Measurements from ENCODE around the gene TSHZ3.

Gene TSHZ3

GRCh38 chr19:31334849-31335624 lies 14.2 kb downstream of the TSHZ3 start:
- DNase-seq (ENCODE audit: low read depth) = peak; percentile 58

DNA sequence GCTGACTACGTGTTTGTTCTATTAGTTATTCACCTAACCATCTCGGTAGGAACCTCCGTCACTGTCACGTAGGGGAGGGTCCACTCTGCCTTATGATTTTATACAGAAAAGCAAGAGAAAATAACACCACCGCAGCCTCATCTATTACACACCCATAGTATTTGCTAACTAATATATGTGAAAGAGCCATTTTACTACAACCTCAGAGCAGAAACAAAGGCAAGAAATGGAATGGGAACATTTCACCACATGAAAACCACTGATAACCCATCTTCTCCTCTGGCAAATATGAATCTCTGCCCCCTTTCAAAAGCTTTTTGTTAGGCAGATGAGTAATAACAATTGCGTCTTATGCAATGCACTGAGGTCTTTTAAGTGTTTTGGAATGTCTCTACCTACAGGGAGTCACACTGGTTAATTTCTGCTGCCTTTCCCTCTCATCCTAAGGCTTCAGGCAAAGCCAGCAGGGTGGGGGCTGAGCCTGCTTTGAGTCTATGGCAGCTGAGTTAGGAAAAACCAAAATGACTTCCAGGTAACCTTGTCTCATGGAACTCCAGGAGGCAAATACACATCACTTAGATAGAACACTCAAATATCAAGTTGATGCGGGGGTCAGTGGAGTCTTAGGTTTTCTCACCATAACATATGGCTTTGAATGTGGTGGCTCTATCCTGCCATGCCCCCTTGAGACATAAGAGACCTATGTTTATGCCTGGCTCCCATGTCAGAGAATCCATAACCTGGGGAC lies 15.0 kb downstream of the TSHZ3 start:
- DNase-seq (ENCODE audit: low read depth) = peak; percentile 72

GRCh38 chr19:31332096-31332495 lies 17.1 kb downstream of the TSHZ3 start:
- peak; percentile 41 for DNase-seq (ENCODE audit: low read depth)

DNA sequence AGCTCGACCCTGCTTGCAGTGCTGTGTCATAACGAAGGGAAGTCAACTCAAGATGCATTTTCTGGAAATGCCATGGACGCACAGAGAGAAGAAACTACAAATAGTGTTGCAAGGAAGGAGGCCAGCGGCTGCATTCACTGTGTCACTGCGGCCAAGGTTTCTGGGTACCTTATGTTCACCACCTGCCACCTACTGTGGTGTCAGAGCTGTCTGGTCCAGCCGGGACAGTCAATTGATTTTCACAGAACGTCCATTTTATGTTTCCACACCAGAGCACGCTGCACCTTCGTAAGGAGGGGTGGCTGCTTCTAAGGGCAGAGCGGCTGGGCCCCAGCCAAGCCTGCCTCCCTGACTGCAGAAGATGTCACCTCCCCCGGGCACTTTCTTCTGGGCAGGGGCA lies 17.7 kb downstream of the TSHZ3 start:
- DNase-seq (ENCODE audit: low read depth) = no peak

DNA sequence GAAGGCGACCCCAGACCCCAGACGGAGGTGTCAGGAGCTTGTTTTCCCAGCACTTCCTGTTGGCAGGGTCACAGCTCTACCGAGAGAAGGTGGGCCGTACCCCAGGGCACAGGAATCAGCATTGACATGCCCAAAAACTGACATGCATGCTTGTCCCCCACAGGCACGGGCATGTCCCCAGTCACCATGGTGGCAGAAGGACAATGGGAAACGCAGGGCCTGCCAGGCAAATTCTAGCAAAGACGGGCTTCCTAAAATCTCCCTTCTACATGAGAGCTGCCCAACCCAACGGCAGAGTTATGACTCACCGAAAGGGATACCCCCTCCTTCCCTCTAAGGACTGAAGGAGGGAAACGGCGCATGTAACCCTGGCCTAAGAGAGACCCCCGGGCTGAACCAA lies 18.5 kb downstream of the TSHZ3 start:
- no peak for DNase-seq (ENCODE audit: low read depth)

GRCh38 chr19:31330237-31330636 lies 19.0 kb downstream of the TSHZ3 start:
- DNase-seq (ENCODE audit: low read depth) = no peak

DNA sequence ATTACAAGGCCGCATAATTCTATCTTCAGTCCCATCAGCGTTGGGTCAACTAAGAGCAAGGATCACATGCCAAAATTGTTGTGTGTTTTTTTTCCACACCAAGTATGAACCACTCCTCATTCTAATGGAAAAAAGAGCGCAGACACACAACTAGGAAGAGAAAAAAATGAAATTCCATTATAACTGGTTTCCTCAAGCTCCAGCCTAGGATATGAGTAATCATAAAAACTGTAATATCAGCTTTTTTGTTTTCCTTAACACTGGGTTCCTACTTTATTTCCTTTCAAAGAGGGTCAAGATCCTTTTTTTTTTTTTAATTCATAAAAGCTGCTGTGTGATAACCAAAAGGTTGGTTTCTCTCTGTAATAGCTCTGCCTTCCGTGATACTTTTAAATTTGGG lies 19.4 kb downstream of the TSHZ3 start:
- no peak for DNase-seq (ENCODE audit: low read depth)

- no peak for DNase-seq (ENCODE audit: low read depth)
Observed at GRCh38 chr19:31328238-31328637, 21.0 kb downstream of the TSHZ3 start.

DNA sequence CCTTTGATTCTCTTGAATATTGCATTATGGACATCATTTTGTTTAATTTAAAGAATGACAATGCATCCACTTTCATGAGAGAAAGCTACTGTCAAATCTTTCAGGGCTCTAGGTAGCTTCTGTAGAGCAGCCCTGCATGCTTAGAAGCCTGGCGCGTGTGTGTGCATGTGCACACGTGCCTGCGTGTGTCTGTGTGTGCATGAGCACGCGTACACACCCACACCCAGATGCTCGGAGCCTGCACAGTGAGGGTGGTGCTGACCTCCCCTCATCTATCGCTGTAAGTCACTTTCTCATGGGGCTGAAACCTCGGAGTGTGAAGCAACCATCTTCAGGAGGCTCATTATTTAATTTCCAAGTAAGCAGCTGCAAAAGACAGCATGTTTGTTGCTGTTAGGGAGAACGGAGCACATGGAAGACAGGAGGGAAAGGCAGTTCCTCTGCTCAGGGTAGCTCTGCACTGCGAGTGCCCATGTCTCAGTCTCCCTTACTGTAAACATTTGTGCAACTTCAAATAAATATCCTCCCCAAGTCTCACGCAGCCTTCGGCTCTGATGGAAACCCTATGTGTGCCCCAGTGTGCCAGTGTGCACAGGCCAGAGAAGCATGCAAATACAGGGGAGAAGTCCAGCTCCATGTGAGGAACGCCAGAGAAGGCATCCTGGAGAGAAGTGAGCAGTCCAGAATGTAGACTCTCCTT lies 22.8 kb downstream of the TSHZ3 start:
- DNase-seq (ENCODE audit: low read depth) = no peak

DNA sequence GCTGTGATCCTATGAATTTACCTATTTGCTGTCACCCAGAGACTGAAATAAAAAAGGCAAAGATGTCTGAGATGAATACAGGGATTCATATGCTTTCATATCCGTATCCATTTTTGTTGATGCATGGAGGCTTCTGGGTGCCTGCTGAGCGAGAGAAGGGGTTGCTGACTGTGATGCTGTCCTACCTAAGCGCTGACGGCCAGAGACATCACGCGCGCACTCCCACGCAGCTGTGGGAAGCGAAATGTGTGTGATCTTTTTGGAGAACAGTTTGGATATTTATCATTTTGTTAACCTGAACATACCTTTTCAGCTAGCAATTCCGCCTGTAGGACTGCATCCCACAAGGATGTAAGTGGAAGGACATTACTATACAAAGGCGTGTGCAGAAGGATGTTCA lies 23.9 kb downstream of the TSHZ3 start:
- DNase-seq (ENCODE audit: low read depth) = no peak

DNA sequence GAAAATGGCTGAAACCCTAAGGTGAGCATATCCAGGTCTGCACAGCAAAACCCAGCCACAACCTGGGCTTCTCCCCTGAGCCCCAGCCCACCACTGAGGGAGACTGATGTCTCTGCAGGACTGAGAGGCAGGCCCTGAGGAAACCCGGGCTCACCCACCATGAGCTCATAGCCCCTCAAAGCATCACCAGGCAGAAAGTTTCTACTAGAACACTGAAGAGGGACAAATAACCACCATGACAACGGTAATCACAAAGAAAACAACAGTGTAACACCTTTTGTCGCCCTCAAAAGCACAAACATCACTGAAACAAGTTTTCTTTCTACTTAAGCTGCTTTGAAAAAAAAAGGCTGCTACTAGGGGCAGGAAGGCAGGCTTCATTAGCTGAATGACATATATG lies 29.8 kb downstream of the TSHZ3 start:
- no peak for DNase-seq (ENCODE audit: low read depth)

DNA sequence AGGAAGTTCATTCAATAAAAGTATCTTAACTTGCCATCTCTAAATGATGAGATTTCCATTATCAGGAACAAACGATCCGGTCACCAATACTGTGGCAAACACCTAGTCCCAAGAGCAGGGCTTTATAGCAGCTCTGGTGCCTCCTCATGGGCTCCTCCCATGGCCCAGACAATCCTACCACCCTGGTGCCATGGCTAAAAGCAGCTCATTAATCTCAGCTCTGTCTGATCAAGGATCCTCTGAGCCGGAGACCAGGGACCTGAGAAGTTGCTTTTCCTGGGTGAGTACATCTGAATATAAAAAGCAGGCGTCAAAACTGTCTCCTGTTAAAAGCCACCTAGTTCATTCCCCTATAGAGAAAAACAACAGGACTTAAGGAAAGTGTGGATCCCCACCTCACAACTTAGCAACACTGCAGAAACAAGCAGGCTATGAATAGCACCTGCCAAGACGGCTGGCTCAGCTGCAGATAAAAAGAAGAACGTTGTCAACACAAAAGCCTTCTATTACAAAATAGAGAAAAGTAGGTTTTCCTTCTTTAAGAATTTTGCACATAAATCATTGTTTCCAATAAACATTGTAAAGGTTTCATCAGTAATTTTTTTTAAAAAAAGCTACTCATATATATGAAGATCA lies 30.3 kb downstream of the TSHZ3 start:
- no peak for DNase-seq (ENCODE audit: low read depth)

DNA sequence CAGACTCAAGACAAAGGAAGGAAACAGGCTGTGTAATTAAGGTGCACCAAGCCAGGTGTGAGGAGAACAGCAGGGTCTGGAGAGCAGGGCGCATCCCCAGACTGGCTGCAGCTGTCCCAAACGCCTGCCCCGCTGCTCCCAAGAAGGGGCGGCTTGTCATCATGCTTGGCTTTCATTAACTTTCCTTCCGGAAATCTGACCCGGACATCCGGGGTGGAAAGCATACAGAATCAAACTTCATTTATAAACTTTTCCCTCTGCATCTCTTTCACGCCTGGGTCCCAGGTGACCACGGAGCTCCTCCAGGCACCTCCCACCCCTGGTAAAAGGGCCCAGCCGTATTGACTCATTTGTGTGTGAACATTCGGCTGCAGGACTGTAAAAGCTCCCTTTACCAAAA lies 31.7 kb downstream of the TSHZ3 start:
- DNase-seq (ENCODE audit: low read depth) = no peak

DNA sequence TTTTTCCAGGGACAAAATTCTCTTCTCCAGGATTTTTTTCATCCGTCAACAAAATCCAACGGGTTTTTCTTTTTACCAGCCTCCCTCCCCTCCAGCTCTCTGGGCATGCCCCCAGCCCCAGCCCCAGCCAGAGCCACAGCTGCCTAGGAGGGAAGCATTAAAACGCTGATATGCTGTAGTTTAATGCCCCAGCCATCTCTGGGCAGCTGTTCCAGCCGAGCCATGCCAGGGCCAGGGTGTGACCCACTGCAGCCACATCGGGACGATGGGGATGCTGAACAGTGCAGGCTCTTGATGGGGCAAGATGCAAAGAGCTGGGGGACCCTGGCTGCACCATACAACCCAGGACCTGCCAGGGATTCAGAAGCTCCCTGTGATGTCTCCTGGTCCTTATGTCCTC lies 32.1 kb downstream of the TSHZ3 start:
- no peak for DNase-seq (ENCODE audit: low read depth)

- DNase-seq (ENCODE audit: low read depth) = no peak
Observed at GRCh38 chr19:31316201-31316951, 32.9 kb downstream of the TSHZ3 start.

- DNase-seq (ENCODE audit: low read depth) = no peak
Observed at GRCh38 chr19:31315652-31316051, 33.6 kb downstream of the TSHZ3 start.

DNA sequence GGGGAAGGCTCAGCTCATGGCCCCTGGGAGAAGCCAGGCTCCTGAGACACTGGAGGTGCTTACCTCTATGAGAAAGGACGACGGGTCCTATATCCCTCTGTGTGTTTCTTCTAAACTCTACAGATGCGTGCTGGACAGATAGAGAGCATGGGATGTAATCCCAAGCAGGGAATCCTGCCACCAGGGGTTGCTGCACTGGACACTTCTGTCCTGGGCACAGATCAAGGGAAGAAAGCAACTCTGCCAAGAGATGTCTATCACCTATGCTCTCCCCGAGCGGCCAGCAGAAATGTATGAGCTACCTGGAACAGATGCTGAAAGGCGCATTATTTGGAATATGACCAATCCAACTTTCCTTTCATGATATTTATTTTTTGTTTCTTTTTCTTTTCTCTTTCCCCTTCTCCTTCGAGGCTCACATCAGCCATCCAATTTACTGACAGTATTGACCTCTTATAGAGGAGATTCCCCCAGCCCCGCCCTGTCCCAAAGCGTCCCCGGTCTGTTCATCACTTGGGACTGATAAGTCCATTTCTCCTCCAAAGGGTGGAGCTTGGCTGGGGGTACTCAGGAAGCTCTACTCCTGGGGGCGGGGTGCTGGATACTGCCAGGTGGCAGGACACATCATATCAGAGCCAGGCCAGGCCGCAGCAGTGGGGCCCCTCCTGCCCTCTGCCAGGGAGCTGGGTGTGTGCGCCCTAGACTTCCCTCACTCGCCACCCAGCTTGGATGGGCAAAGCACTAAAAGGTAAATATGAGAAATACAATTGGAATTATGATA lies 34.2 kb downstream of the TSHZ3 start:
- DNase-seq (ENCODE audit: low read depth) = peak; percentile 12

DNA sequence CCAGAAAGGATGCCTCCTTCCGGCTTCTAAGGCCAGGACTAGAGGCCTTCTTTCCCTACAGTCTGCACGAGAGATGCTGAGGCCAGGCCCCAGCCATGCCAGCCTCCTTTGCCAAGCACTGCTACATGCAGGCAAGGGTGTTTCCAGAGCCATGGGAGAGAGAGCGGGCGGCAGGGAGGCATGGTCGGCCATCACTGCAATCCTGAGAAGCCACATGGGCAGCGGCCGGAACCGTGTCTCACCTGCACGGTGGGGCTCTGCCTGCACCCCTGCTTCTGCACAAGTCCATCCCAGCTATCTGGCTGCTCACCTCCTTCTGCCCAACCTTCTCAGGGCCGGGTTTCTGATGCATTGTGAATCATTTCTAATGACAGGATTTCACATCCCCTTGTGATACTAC lies 35.1 kb downstream of the TSHZ3 start:
- no peak for DNase-seq (ENCODE audit: low read depth)

DNA sequence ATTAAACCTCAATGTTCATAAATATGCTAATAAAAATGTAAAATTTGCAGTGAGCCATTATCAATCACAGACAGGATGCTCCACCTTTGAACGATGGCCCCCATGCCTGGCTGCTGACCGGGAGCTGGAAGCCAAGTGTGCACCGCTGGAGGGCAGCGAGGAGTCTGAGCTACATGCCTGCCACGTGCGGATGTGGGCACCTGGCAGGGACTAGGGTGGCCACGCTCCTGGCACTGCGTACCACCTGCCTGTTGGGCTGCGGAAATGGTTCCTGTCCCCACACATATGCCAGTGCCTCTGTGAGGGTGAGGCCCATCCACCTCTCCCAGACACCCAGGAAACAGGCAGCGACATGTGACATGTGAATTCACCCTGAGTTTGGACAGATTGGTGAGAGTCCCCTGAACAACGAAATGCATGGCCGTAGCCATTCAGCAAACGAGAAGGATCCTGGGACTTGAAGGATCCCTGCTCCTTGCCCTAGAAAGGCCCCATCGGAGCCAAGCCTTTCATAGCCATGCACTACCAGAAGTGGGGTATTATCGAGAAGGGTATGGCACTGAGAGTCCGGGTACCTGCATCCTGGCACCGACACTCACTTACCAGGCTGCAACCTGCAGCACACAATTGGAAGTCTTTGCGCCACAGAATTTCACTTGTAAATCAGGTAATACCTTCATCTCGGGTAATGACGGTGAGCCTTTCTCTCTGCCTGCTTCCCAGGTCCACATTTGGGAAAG lies 35.8 kb downstream of the TSHZ3 start:
- DNase-seq (ENCODE audit: low read depth) = no peak

GRCh38 chr19:31312677-31313244 lies 36.5 kb downstream of the TSHZ3 start:
- DNase-seq (ENCODE audit: low read depth) = no peak
